Osteoblast (primary cell): Measurements from ENCODE around the gene HSBP1L1. TPM values are rescaled to one million over a fixed set of nuclear protein-coding genes. Genes with fewer than 3 reads are reported as not detected.

Source experiments
- DNase-seq: peaks from one replicate; pipeline ENCODE4 v3.0.0; 2011; ENCODE audit warnings: low spot score, mixed read lengths; ENCODE audit not compliant: insufficient read length; ENCODE audit errors: missing footprints
- H2AFZ ChIP-seq: 2 replicates; pipeline ENCODE4 v1.6.0; 2011; ENCODE audit warnings: mild to moderate bottlenecking, low read length
- H3K27ac ChIP-seq: 2 replicates; pipeline ENCODE4 v1.5.1; 2011; ENCODE audit warnings: mild to moderate bottlenecking, low read depth, low read length, moderate library complexity
- H3K27me3 ChIP-seq: 2 replicates; pipeline ENCODE4 v1.6.0; 2012; ENCODE audit warnings: mild to moderate bottlenecking, control low read depth, inconsistent platforms, low read length, moderate library complexity; ENCODE audit not compliant: insufficient read depth
- H3K36me3 ChIP-seq: 2 replicates; pipeline ENCODE4 v1.5.1; 2011; ENCODE audit warnings: mild to moderate bottlenecking, low read length, control low read depth, moderate library complexity; ENCODE audit not compliant: insufficient read depth
- H3K4me1 ChIP-seq: 2 replicates; pipeline ENCODE4 v1.5.1; 2011; ENCODE audit warnings: mild to moderate bottlenecking, low read length, control low read depth, moderate library complexity; ENCODE audit not compliant: insufficient read depth
- H3K4me2 ChIP-seq: 2 replicates; pipeline ENCODE4 v1.6.0; 2011; ENCODE audit warnings: mild to moderate bottlenecking, low read length; ENCODE audit not compliant: insufficient read depth
- H3K4me3 ChIP-seq: fragments of 200-600 bp; sonication (generic); 3 replicates; pipeline ENCODE4 v1.5.1; 2012; ENCODE audit warnings: mild to moderate bottlenecking, low read length, inconsistent platforms; ENCODE audit not compliant: insufficient read depth
- H3K79me2 ChIP-seq: 2 replicates; pipeline ENCODE4 v1.6.0; 2012; ENCODE audit warnings: mild to moderate bottlenecking, low read length, control low read depth, inconsistent platforms; ENCODE audit not compliant: insufficient read depth
- H3K9me3 ChIP-seq: 2 replicates; pipeline ENCODE4 v1.5.1; 2011; ENCODE audit warnings: low read depth, low read length, control low read depth
- H4K20me1 ChIP-seq: 2 replicates; pipeline ENCODE4 v1.6.0; 2012; ENCODE audit warnings: mild to moderate bottlenecking, low read length, control low read depth; ENCODE audit not compliant: insufficient read depth
- total RNA-seq: library from RNA; depleted of rRNA; stranded (reverse); fragments of >200 nt; gene quantifications from 2 replicates; pipeline ENCODE4 v1.2.3, GENCODE V29; 2012
- TF ChIP-seq, protein P1 (sequence below): IDR thresholded peaks from 2 replicates; pipeline ENCODE4 v1.5.1; 2011; ENCODE audit warnings: mild to moderate bottlenecking, low read depth, low read length, moderate library complexity; ENCODE audit errors: extremely low read depth

HSBP1L1 gene
- total RNA-seq, 1 donor, result 9.4 TPM

- Histone ChIP-seq H3K27me3 (no peaks in the 10 kb centered on the region), H4K20me1 (peaks cover 37% of the 10 kb centered on the region), H3K4me3 (no peak overlapping the region), H3K4me2 (no peak overlapping the region), H3K9me3 (no peaks in the 10 kb centered on the region), H3K79me2 (peaks cover 57% of the 10 kb centered on the region), H3K36me3 (peaks cover 61% of the 10 kb centered on the region), H2AFZ (no peak overlapping the region), H3K4me1 (peaks cover 2% of the 10 kb centered on the region), H3K27ac (no peak overlapping the region)
- DNase-seq, result no peak
- TF ChIP-seq, protein P1, sequence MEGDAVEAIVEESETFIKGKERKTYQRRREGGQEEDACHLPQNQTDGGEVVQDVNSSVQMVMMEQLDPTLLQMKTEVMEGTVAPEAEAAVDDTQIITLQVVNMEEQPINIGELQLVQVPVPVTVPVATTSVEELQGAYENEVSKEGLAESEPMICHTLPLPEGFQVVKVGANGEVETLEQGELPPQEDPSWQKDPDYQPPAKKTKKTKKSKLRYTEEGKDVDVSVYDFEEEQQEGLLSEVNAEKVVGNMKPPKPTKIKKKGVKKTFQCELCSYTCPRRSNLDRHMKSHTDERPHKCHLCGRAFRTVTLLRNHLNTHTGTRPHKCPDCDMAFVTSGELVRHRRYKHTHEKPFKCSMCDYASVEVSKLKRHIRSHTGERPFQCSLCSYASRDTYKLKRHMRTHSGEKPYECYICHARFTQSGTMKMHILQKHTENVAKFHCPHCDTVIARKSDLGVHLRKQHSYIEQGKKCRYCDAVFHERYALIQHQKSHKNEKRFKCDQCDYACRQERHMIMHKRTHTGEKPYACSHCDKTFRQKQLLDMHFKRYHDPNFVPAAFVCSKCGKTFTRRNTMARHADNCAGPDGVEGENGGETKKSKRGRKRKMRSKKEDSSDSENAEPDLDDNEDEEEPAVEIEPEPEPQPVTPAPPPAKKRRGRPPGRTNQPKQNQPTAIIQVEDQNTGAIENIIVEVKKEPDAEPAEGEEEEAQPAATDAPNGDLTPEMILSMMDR, result no peak
These were observed 6.1 kb downstream of the HSBP1L1 start for GRCh38 chr18:79970419-79971133.

DNA sequence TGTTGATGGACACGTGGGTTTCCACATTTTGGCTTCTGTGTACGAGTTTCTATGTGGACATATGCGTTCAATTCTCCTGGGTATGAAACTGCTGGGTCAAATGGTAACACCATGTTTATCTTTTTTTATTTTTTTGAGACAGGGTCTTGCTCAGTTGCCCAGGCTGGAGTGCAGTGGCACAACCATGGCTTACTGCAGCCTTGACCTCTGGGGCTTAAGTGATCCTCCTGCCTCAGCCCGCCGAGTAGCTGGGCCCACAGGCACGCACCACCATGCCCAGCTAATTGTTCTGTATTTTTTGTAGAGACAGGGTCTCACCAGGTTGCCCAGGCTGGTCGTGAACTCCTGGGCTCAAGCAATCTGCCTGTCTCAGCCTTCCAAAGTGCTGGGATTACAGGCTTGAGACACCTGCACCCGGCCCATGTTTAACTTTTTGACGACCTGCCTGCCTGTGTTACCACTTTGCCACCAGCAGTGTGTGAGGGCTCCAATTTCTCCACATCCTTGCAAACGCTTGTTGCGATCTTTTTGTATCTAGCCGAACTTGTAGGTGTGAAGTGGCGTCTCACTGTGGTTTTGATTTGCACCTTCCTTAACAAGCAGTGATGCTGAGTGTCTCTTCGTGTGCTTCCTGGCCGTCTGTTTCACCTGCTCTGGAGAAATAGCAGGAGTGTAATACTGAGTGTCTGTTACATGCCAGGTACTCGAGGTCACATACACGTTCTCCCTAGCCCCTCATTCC, 6.9 kb downstream of the HSBP1L1 start:
- TF ChIP-seq, protein P1, result no peak
- no peak for DNase-seq
- peaks cover 61% of the 10 kb centered on the region for H3K79me2 ChIP-seq

DNA sequence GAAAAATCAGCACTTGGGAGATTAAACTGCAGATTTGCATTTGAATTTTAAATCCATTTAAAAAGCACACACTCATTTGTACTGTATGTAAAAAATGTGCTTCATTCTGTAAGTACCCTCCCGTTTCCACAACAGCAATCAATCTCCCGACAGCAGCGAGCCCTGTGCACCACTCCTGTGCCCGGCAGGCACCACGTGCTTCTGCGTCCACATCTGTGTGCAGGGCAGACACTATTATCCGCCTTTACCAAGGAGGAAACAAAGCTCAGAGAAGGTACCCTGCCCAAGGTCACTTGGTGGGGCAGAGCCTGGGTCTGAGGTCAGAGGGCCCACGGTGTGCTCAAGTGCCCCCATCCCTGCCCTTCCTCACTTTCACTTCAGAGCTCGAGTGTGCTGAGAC, 7.5 kb downstream of the HSBP1L1 start:
- Histone ChIP-seq H3K27me3 (no peaks in the 10 kb centered on the region), H4K20me1 (peaks cover 50% of the 10 kb centered on the region), H3K4me2 (no peak overlapping the region), H3K4me3 (no peak overlapping the region), H3K36me3 (peaks cover 74% of the 10 kb centered on the region), H3K27ac (no peak overlapping the region), H3K4me1 (no peaks in the 10 kb centered on the region), H2AFZ (no peak overlapping the region), H3K79me2 (peaks cover 66% of the 10 kb centered on the region), H3K9me3 (no peaks in the 10 kb centered on the region)
- DNase-seq, result no peak
- TF ChIP-seq, protein P1, result no peak

More for the DNA sequence above, 6.9 kb downstream of the HSBP1L1 start:
- H3K4me1 ChIP-seq, result no peaks in the 10 kb centered on the region
- no peaks in the 10 kb centered on the region for H3K9me3 ChIP-seq
- H3K27me3 ChIP-seq, result no peaks in the 10 kb centered on the region
- H3K4me2 ChIP-seq, result no peak overlapping the region
- no peak overlapping the region for H3K27ac ChIP-seq
- H3K4me3 ChIP-seq, result no peak overlapping the region
- peaks cover 69% of the 10 kb centered on the region for H3K36me3 ChIP-seq
- H4K20me1 ChIP-seq, result peaks cover 45% of the 10 kb centered on the region
- no peak overlapping the region for H2AFZ ChIP-seq

GRCh38 chr18:79972720-79973119, 8.3 kb downstream of the HSBP1L1 start:
- peaks cover 52% of the 10 kb centered on the region for H4K20me1 ChIP-seq
- H3K4me1 ChIP-seq, result no peaks in the 10 kb centered on the region
- no peaks in the 10 kb centered on the region for H3K27me3 ChIP-seq
- H3K4me2 ChIP-seq, result no peak overlapping the region
- no peak for DNase-seq
- H3K27ac ChIP-seq, result no peak overlapping the region
- TF ChIP-seq, protein P1, result no peak
- H2AFZ ChIP-seq, result no peak overlapping the region
- peaks cover 72% of the 10 kb centered on the region for H3K79me2 ChIP-seq
- no peaks in the 10 kb centered on the region for H3K9me3 ChIP-seq
- no peak overlapping the region for H3K4me3 ChIP-seq
- peaks cover 67% of the 10 kb centered on the region for H3K36me3 ChIP-seq
